Measurements from ENCODE around the gene PALLD. TPM values are rescaled to one million over a fixed set of nuclear protein-coding genes. Genes with fewer than 3 reads are reported as not detected.

Gene PALLD
- total RNA-seq, 1 experiment from 2014 or later, result 18.3 TPM

GRCh38 chr4:168748807-168749206 is 252.0 kb downstream of the PALLD start:
- no peaks in the 10 kb centered on the region for H3K9me3 ChIP-seq (ENCODE audit: control insufficient read depth, low read depth, low read length)
- no peak overlapping the region for H3K4me3 Mint-ChIP-seq

More at GRCh38 chr4:168748807-168749206, 252.0 kb downstream of the PALLD start:
- Mint-ChIP-seq H3K27ac (no peak overlapping the region), H3K36me3 (ENCODE audit: insufficient read depth in 1 of 3, low read depth in 3 of 3) (no peaks in the 10 kb centered on the region), H3K27me3 (ENCODE audit: low read depth) (no peaks in the 10 kb centered on the region), H3K9me3 (no peaks in the 10 kb centered on the region; a peak in 1 of 5 replicates), H3K4me1 (peaks cover 0 to 4% of the 10 kb centered on the region in 2 experiments; a peak in 3 of 4 replicates)
- no peak overlapping the region for H2BK20ac ChIP-seq (ENCODE audit: low read depth, low read length, poor library complexity, severe bottlenecking)
- no peak overlapping the region for H3K14ac ChIP-seq (ENCODE audit: insufficient read depth, low read length)
- H3K79me2 ChIP-seq (ENCODE audit: insufficient read depth, low read length), result no peaks in the 10 kb centered on the region
- no peak for TF ChIP-seq CTCF (conservative IDR thresholded peaks at IDR 0.05)
- no peak overlapping the region for H3K56ac ChIP-seq (ENCODE audit: insufficient read length, low read depth, low read length)
- H2BK5ac ChIP-seq (ENCODE audit: insufficient read length, low read length), result no peak overlapping the region
- no peak overlapping the region for H2AK5ac ChIP-seq (ENCODE audit: insufficient read length, low read length)
- H4K91ac ChIP-seq (ENCODE audit: insufficient read length, low read depth, low read length), result no peak overlapping the region
- H2BK120ac ChIP-seq (ENCODE audit: low read depth, low read length, poor library complexity, severe bottlenecking), result no peak overlapping the region
- no peak overlapping the region for H3K27ac ChIP-seq (ENCODE audit: insufficient read length, low read depth, low read length)
- no peak overlapping the region for H2AFZ ChIP-seq (ENCODE audit: low read length)
- H3K4ac ChIP-seq (ENCODE audit: low read depth, low read length), result no peak overlapping the region
- no peak overlapping the region for H3K23ac ChIP-seq (ENCODE audit: insufficient read length, low read depth, low read length)
- H3K18ac ChIP-seq (ENCODE audit: insufficient read length, low read depth, low read length), result no peak overlapping the region
- no CpG with 5 or more reads among the region's 1 CpG for WGBS (ENCODE audit: extremely low coverage, insufficient read length, low lambda C conversion rate)
- no peak overlapping the region for H4K8ac ChIP-seq (replicated peaks; ENCODE audit: insufficient read length, low read depth, low read length)
- no peak overlapping the region for H3K9ac ChIP-seq (ENCODE audit: extremely low read depth, insufficient read length, low read length)
- no peaks in the 10 kb centered on the region for H3K27me3 ChIP-seq (ENCODE audit: insufficient read depth, low read length)
- no peak for DNase-seq
- no peaks in the 10 kb centered on the region for H3K23me2 ChIP-seq (ENCODE audit: insufficient read length, low read depth, low read length, poor library complexity, severe bottlenecking)
- H4K20me1 ChIP-seq (ENCODE audit: control insufficient read depth, insufficient read depth, insufficient read length), result no peaks in the 10 kb centered on the region
- no peak overlapping the region for H2BK12ac ChIP-seq (ENCODE audit: insufficient read length, low read depth, low read length)
- H3K4me2 ChIP-seq (ENCODE audit: insufficient read depth, insufficient read length, low read length), result no peak overlapping the region
- no peak overlapping the region for H2BK15ac ChIP-seq (ENCODE audit: low read depth, low read length)
- H3K79me1 ChIP-seq (ENCODE audit: insufficient read depth, low read depth, low read length, poor library complexity, severe bottlenecking), result no peaks in the 10 kb centered on the region
- H3T11ph ChIP-seq (ENCODE audit: low read length), result no peak overlapping the region
- no peaks in the 10 kb centered on the region for H3K4me1 ChIP-seq (ENCODE audit: insufficient read depth, low read length)
- no peak overlapping the region for H4K5ac ChIP-seq (ENCODE audit: insufficient read length, low read depth, low read length)

All from H9 (cell line).